Activated naive CD4-positive, alpha-beta T cell treated with anti-CD3 and anti-CD28 coated beads, Interleukin-2, amount 10 ng/mL, durations not matched to agents 7 days and 5 days (primary cell): ENCODE data around the gene KCNMA1.
"Not testable (repeated sequence)": the region's sequence is repeated elsewhere in the genome, so short reads cannot be mapped to it uniquely, and the experiment has no call there.

Experiments
- CTCF ChIA-PET: fragments of 350-600 bp; sonication (Branson Sonifier 250); formaldehyde crosslinking; loops from one replicate; lab custom pipeline; 2021; ENCODE audit warnings: antibody characterized with exemption; lab: Charles Lee
- DNase-seq: peaks from one replicate; pipeline ENCODE4 v3.0.0-alpha.2; 2020
- H3K27ac Mint-ChIP-seq: one replicate; pipeline ENCODE4 v1.8.0; 2021; ENCODE audit warnings: mild to moderate bottlenecking, moderate library complexity, mixed read lengths
- H3K27me3 Mint-ChIP-seq: one replicate; pipeline ENCODE4 v1.8.0; 2021; ENCODE audit warnings: mild to moderate bottlenecking, mixed read lengths
- H3K36me3 Mint-ChIP-seq: one replicate; pipeline ENCODE4 v1.8.0; 2021; ENCODE audit warnings: mixed read lengths
- H3K4me1 Mint-ChIP-seq: one replicate; pipeline ENCODE4 v1.8.0; 2021; ENCODE audit warnings: mixed read lengths
- H3K4me3 Mint-ChIP-seq: one replicate; pipeline ENCODE4 v1.8.0; 2021; ENCODE audit warnings: mild to moderate bottlenecking, moderate library complexity, mixed read lengths
- H3K9me3 Mint-ChIP-seq: one replicate; pipeline ENCODE4 v1.8.0; 2021; ENCODE audit warnings: mixed read lengths

KCNMA1 gene

DNA sequence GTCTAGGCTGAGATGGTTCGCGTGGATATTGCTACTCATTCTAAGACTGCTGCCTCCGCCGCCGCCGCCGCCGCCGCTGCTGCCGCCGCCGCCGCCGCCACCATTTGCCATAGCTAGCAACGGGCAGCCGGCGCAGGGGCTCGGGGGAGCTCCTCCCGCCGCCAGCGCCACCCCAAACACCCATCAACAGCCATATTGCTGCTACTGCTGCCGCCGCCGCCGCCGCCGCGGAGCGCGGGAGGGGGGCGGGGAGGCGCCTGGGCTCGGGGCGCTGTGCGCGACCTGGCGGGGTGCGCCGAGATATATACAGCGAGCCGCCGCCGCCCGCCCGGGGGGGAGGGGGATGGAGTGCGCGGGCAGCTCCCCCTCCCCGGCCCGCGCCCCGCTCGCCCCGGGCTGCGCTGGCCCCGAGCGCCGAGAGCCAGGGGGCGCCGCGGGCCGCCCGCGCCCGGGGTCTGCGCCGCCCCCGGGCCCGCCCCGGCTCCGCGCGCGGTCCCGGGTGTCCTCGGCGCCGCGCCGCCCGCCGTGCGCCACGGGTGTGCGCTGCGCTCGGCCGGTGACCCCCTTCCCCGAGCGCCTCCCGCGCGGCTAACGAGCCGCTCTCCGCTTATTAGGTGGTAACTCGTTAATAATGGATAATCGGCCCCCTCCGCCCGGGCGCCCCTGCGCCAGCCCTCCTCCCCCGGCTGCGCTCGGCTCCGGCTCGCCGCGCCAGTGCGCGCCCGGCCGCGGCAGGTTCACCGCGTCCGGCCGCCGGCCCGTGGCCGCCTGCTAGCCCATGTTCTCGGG lies at the start of gene KCNMA1:
KCNMA1 (minus strand) TSS at position 277 of the 789 bp plus-strand sequence.
- DNase-seq, result no peak
- Mint-ChIP-seq H3K9me3 (no peaks in the 10 kb centered on the region), H3K36me3 (no peaks in the 10 kb centered on the region), H3K4me1 (peaks cover 2% of the 10 kb centered on the region), H3K27ac (no peak within 1 kb of the TSS), H3K27me3 (peaks cover 82% of the 10 kb centered on the region), H3K4me3 (peak within 1 kb of the TSS; percentile 51)
- CTCF ChIA-PET, result interaction anchor here (0.7 kb wide), 1 partner anchor 55 kb away, joined by 3 read pairs; no protein-coding TSS in a partner anchor

DNA sequence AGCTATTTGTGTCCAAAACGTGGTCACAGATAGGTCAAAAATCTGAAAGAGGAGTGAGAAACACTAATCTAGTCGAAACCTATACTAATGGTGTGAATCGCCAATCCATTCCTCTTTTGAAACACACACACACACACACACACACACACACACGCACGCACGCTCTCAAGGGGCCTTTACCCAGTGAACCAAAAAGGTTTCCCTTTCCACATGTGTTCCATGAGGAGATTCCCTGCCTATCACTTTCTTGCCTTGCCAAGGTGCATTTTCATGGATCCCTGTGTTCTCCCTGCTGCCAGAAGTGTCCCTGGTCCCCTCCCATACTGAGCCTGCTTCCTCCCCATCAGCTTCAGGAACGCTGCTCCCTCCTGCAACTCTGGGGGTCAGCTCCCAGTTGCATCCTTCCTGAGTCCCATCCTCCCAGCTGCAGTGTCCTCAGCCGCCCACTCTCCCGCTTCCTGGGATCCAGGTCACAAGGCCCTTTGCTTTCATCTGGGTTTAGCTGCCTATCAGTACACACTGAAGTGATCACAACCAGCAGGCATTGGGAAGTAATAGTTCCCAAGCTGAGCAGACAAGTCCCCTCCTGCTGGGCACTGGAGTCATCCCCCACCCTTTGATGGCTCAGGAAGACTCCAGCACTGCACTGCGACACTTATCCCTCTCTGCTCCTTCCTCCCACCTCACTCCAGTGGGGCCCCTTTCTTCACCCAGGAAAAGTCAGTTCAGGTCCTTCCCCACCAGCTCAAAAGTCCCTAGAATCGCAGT lies 49.2 kb upstream of the KCNMA1 start:
- no peak overlapping the region for H3K4me3 Mint-ChIP-seq
- H3K4me1 Mint-ChIP-seq, result no peaks in the 10 kb centered on the region
- CTCF ChIA-PET, result no interaction called here
- H3K36me3 Mint-ChIP-seq, result no peaks in the 10 kb centered on the region
- no peak for DNase-seq
- no peak overlapping the region for H3K27ac Mint-ChIP-seq
- no peaks in the 10 kb centered on the region for H3K9me3 Mint-ChIP-seq
- peaks cover 18% of the 10 kb centered on the region for H3K27me3 Mint-ChIP-seq

DNA sequence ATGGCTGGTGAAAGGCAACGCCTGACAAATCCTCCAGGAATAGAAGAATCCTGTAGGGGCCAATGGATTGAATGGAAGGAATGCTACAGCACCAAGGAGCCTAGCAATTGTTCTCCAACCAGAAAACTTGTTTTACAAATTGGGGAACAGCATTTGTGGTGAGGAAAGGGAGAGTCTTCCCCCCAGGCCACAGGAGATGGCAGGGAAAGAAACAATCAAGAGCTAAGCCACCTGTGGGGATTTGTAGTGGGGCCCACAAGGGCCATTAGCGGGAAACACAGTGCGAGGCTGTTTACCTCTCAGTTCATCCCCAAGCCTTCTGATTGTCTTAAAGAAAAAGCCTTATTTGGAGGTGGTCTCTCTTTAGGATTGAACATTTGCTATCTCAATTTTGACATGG lies 48.5 kb upstream of the KCNMA1 start:
- no peak for DNase-seq
- peaks cover 18% of the 10 kb centered on the region for H3K27me3 Mint-ChIP-seq
- CTCF ChIA-PET, result interaction anchor here (0.7 kb wide), 1 partner anchor 26 kb away, joined by 3 read pairs; no protein-coding TSS in a partner anchor
- H3K27ac Mint-ChIP-seq, result no peak overlapping the region
- no peaks in the 10 kb centered on the region for H3K9me3 Mint-ChIP-seq
- no peaks in the 10 kb centered on the region for H3K36me3 Mint-ChIP-seq
- no peak overlapping the region for H3K4me3 Mint-ChIP-seq
- H3K4me1 Mint-ChIP-seq, result no peaks in the 10 kb centered on the region

DNA sequence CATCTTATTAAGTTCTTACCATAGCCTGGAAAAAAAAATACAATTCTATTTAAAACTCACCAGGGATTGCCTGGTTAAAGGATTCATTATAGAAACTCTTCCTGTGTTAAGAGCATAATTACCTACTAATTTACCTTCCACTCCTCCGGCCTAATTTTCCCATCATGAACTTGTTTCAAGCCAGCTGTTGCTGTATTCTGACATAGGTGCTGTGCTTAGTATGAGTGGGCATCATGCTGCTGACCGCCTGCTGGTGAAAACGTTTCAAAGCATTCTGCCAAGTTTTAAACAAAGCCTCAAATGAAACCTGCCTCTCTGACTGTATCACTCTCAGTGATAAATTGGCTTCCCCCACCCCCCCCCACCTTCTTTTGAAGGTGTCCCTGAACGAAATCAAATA lies 47.8 kb upstream of the KCNMA1 start:
- H3K27ac Mint-ChIP-seq, result no peak overlapping the region
- DNase-seq, result no peak
- H3K27me3 Mint-ChIP-seq, result peaks cover 18% of the 10 kb centered on the region
- H3K4me1 Mint-ChIP-seq, result no peaks in the 10 kb centered on the region
- CTCF ChIA-PET, result interaction anchor here (1.9 kb wide), 1 partner anchor 26 kb away, joined by 4 read pairs; no protein-coding TSS in a partner anchor
- H3K36me3 Mint-ChIP-seq, result no peaks in the 10 kb centered on the region
- H3K4me3 Mint-ChIP-seq, result no peak overlapping the region
- H3K9me3 Mint-ChIP-seq, result no peaks in the 10 kb centered on the region

DNA sequence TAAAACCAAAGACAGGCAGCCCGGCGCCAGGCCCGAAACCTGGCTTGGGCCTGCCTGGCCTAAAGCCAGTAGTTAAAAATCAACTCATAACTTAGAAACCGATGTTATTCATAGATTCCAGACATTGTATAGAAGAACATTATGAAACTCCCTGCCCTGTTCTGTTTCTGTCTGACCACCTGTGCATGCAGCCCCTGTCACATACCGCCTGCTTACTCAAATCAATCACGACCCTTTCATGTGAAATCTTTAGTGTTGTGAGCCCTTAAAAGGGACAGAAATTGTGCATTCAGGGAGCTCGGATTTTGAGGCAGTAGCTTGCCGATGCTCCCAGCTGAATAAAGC lies 45.5 kb upstream of the KCNMA1 start:
- H3K36me3 Mint-ChIP-seq, H3K27ac Mint-ChIP-seq, CTCF ChIA-PET, H3K9me3 Mint-ChIP-seq, H3K4me3 Mint-ChIP-seq, H3K4me1 Mint-ChIP-seq, DNase-seq: not testable (repeated sequence)
- H3K27me3 Mint-ChIP-seq, result peaks cover 14% of the 10 kb centered on the region

DNA sequence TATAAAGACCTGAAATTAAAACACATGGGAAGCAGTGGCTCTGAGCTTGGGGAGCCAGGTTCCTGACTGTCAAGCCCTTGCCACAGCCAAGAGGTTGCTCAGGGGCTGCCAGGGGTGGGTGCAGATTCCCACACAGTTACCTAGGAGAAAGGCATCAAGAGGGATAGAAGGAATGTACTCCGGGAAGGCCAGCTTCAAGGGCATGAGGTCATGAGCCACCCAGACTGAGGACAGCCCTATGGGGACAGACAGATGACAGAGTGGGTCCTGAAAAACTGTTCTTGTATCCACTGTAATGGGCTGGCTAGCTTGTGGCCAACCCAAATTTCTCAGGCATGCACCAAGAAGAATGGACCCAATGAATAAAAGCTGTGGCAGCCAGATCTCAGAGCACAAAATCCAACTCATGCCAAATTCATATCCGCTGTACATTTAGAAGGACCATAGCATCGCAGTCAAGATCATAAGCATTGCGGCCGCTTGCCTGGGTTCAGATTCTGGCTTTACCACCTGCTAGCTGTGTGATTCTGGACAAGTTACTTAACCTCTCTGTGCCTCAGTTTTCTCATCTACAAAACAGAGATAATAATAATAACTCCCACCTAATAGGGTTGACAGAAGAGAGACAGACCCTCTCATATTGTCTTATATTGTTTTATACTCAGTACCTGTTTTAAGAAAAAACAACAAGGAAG lies 44.9 kb upstream of the KCNMA1 start:
- no peaks in the 10 kb centered on the region for H3K36me3 Mint-ChIP-seq
- DNase-seq, result no peak
- CTCF ChIA-PET, result no interaction called here
- H3K4me1 Mint-ChIP-seq, result no peaks in the 10 kb centered on the region
- H3K9me3 Mint-ChIP-seq, result no peaks in the 10 kb centered on the region
- H3K27ac Mint-ChIP-seq, result no peak overlapping the region
- H3K27me3 Mint-ChIP-seq, result peaks cover 13% of the 10 kb centered on the region
- H3K4me3 Mint-ChIP-seq, result no peak overlapping the region

DNA sequence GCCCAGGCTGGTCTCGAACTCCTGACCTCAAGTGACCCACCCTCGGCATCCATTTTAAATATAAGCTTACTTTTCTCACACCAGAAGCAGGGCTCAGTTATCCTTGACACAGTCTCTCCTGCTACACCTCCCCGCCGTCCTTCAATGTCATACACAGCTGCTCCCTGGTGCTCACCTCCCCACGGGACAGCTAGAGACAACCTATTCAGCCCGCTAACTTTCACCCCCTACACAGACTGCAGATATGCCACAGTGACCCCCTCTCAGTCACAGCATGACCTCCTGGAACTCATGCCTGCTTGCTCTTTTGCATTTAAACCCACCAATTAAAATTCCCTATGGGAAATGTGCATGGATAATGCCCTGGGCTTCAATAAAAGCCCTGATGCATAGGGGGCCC lies 44.2 kb upstream of the KCNMA1 start:
- no peak for DNase-seq
- H3K27me3 Mint-ChIP-seq, result peaks cover 6% of the 10 kb centered on the region
- no peaks in the 10 kb centered on the region for H3K4me1 Mint-ChIP-seq
- CTCF ChIA-PET, result no interaction called here
- H3K27ac Mint-ChIP-seq, result no peak overlapping the region
- no peak overlapping the region for H3K4me3 Mint-ChIP-seq
- H3K36me3 Mint-ChIP-seq, result no peaks in the 10 kb centered on the region
- no peaks in the 10 kb centered on the region for H3K9me3 Mint-ChIP-seq

DNA sequence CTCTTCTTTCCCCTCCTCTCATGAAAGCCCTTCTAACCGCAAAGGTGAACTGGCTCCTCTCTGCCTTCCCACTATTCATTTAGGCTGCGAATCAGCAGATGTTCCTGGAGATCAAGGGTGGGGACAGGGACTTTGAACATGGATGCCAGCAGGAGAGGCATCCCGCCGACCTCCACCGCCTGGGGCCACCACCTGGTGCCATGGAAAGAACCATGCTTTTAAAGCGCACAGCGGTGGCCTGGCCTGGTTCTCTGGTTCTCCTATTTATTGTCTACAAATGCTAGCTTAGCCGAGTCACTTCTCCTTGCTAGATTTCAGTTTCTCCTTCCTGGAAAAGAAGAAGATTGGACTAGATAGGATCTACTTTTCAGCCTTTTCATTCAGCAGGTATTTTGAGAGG lies 43.2 kb upstream of the KCNMA1 start:
- no peaks in the 10 kb centered on the region for H3K4me1 Mint-ChIP-seq
- peaks cover 4% of the 10 kb centered on the region for H3K27me3 Mint-ChIP-seq

DNA sequence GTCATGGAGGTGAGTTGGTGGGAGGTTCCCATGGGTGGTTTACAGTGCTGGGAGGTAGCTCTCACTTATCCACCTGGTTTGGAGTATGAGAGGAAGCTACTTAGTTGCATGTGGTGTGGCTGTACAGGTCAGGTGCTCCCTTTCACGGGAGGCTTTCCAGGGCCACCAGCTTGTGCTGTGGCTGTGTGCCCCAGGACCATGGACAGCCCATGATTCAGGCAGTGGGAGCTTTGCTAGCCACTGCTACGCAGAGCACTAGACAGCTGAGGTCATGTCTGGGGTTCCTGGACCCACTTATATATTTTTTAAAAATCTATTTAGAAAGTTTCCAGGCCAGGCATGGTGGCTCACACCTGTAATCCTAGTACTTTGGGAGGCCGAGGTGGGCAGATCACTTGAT lies 42.5 kb upstream of the KCNMA1 start:
- Mint-ChIP-seq H3K36me3 (no peaks in the 10 kb centered on the region), H3K4me1 (no peaks in the 10 kb centered on the region), H3K27me3 (peaks cover 4% of the 10 kb centered on the region), H3K27ac (no peak overlapping the region), H3K9me3 (no peaks in the 10 kb centered on the region), H3K4me3 (no peak overlapping the region)
- CTCF ChIA-PET, result no interaction called here
- no peak for DNase-seq

More for the DNA sequence above, 43.2 kb upstream of the KCNMA1 start:
- no peaks in the 10 kb centered on the region for H3K9me3 Mint-ChIP-seq
- H3K27ac Mint-ChIP-seq, result no peak overlapping the region
- H3K4me3 Mint-ChIP-seq, result no peak overlapping the region
- CTCF ChIA-PET, result no interaction called here
- no peaks in the 10 kb centered on the region for H3K36me3 Mint-ChIP-seq
- no peak for DNase-seq

DNA sequence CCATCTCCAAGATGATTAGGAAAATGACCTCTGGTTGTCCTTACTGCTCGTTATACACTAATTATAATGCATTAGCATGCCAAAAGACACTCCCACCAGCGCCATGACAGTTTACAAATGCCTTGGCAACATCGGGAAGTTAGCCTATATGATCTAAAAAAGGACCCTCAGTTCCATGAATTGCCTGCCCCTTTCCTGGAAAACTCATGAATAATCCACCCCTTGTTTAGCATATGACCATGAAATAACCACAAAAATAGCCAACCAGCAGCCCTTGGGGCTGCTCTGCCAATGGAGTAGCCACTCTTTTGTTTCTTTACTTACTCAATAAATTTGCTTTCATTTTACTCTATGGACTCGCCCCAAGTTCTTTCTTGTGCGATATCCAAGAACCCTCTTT lies 41.6 kb upstream of the KCNMA1 start:
- H3K4me1 Mint-ChIP-seq, result no peaks in the 10 kb centered on the region
- H3K36me3 Mint-ChIP-seq, result no peaks in the 10 kb centered on the region
- no peaks in the 10 kb centered on the region for H3K9me3 Mint-ChIP-seq
- H3K27ac Mint-ChIP-seq, result no peak overlapping the region
- peaks cover 4% of the 10 kb centered on the region for H3K27me3 Mint-ChIP-seq
- DNase-seq, result no peak
- no peak overlapping the region for H3K4me3 Mint-ChIP-seq
- CTCF ChIA-PET, result no interaction called here

DNA sequence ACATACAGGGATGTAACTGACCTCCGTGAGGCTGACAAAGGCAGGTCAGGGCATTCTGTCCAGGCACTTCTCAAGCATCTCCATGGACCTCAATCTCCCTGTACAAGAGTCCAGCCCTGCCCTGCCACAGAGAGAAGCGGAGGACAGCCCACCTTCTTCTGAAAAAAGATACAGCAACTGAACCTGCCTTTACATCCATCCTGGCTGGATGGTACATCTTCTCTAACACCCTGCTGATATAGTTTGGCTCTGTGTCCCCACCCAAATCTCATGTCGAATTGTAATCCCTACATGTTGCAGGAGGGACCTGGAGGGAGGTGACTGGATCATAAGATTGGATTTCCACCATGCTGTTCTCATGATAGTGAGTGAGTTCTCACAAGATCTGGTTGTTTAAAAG lies 40.5 kb upstream of the KCNMA1 start:
- Mint-ChIP-seq H3K36me3 (no peaks in the 10 kb centered on the region), H3K27me3 (peaks cover 4% of the 10 kb centered on the region), H3K4me3 (no peak overlapping the region), H3K27ac (no peak overlapping the region), H3K9me3 (no peaks in the 10 kb centered on the region), H3K4me1 (no peaks in the 10 kb centered on the region)
- no peak for DNase-seq
- CTCF ChIA-PET, result no interaction called here

DNA sequence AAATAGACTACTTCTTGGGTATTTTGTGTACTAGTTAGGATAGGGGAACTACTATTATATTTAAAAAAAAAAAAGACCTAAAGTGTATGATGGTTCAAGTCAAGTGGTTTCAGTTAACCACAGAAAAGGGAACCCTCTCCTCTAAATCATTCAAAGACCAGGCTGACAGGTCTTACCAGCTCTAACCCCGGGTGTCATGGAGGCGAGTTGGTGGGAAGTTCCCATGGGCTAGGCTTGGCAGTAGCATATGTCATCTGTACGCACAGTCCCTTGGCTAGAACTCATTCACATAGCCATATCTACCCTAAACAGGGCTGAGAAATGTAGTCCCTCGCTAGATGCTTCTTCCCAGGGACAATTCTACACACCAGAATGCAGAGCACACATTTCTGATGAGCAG lies 37.7 kb upstream of the KCNMA1 start:
- no peak overlapping the region for H3K4me3 Mint-ChIP-seq
- H3K27me3 Mint-ChIP-seq, result peaks cover 16% of the 10 kb centered on the region
- no peaks in the 10 kb centered on the region for H3K36me3 Mint-ChIP-seq
- no peaks in the 10 kb centered on the region for H3K9me3 Mint-ChIP-seq
- CTCF ChIA-PET, result no interaction called here
- H3K4me1 Mint-ChIP-seq, result no peaks in the 10 kb centered on the region
- no peak for DNase-seq
- no peak overlapping the region for H3K27ac Mint-ChIP-seq

DNA sequence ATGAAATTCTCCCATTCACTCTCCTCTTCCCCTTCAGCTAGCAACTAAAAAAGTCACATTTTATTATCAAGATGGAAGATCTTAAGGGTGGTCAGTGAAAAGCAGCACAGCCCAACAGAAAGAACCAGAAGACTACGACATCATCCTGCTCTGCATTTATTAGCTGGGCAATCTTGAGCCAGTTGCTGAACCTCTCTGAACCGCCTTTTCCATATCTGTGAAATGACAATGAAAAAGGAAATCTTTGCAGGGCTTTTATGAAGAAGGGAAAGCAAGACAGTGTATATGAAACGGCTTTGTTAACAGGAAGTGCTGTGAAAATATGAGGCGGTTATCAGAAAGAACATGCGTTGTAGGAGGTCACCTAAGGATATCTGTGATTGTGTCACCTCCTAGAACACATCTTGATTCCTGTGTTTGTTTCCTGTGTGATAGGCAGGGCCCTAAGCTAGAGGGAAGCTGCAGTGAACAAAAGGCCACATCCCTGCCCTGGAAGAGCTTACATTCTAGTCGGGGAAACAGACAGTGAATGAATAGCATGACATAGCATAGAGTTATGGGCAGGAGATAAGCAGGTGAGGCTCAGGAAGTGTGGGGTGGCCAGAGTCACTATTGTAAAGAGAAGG lies 36.0 kb upstream of the KCNMA1 start:
- H3K36me3 Mint-ChIP-seq, result no peaks in the 10 kb centered on the region
- CTCF ChIA-PET, result no interaction called here

DNA sequence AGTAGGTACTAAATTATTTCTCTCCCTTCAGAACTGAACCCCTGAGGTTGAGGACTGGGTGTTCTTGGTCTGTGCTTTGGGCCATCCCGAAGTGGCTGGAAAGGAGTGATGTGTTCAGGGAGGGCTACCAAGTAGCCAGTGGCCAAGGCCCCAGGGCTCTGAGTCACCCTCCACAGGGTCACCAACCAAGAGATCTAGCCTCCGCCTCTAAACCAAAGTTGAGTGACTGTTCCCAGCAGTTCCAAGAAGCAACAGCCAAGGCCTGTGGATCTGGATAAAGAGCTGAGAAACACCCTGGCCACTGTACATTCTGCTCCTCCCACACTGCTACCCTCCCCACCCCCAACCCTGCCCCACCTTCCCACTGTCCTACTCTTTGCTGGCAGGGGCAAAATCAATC lies 35.5 kb upstream of the KCNMA1 start:
- CTCF ChIA-PET, result no interaction called here
- H3K4me3 Mint-ChIP-seq, result no peak overlapping the region

More for the DNA sequence above, 36.0 kb upstream of the KCNMA1 start:
- DNase-seq, result no peak
- H3K4me1 Mint-ChIP-seq, result no peaks in the 10 kb centered on the region
- peaks cover 16% of the 10 kb centered on the region for H3K27me3 Mint-ChIP-seq
- H3K9me3 Mint-ChIP-seq, result no peaks in the 10 kb centered on the region
- no peak overlapping the region for H3K4me3 Mint-ChIP-seq
- no peak overlapping the region for H3K27ac Mint-ChIP-seq

More for the DNA sequence above, 35.5 kb upstream of the KCNMA1 start:
- H3K9me3 Mint-ChIP-seq, result no peaks in the 10 kb centered on the region
- DNase-seq, result no peak
- no peaks in the 10 kb centered on the region for H3K36me3 Mint-ChIP-seq
- no peaks in the 10 kb centered on the region for H3K4me1 Mint-ChIP-seq
- H3K27ac Mint-ChIP-seq, result no peak overlapping the region
- H3K27me3 Mint-ChIP-seq, result peaks cover 16% of the 10 kb centered on the region
